ENCODE data around the gene SMG7. TPM values are rescaled to one million over a fixed set of nuclear protein-coding genes. Genes with fewer than 3 reads are reported as not detected.
A peak's percentile ranks its signal among the peaks of the same experiment; 100 is the strongest.

SMG7 gene
- total RNA-seq, 1 donor from 2014 or later: 40.4 TPM

GRCh38 chr1:183466781-183467180, 5.5 kb upstream of the SMG7 start:
- DNase-seq (ENCODE audit: low spot score): no peak

GRCh38 chr1:183467687-183468086, 4.6 kb upstream of the SMG7 start:
- no peak for DNase-seq (ENCODE audit: low spot score)

- DNase-seq (ENCODE audit: low spot score): peak; percentile 95
Measured at GRCh38 chr1:183470147-183470960, 1.9 kb upstream of the SMG7 start.

- DNase-seq (ENCODE audit: low spot score): peak; percentile 91
Measured at GRCh38 chr1:183470961-183471742, 1.1 kb upstream of the SMG7 start.

- peak; percentile 99 for DNase-seq (ENCODE audit: low spot score)
Measured at GRCh38 chr1:183471743-183472487, 384 bp upstream of the SMG7 start.

GRCh38 chr1:183473217-183473536, 878 bp downstream of the SMG7 start:
- no peak for DNase-seq (ENCODE audit: low spot score)

- DNase-seq (ENCODE audit: low spot score): no peak
Measured at GRCh38 chr1:183476081-183476480, 3.8 kb downstream of the SMG7 start.

- DNase-seq (ENCODE audit: low spot score): no peak
Measured at GRCh38 chr1:183477986-183478781, 5.9 kb downstream of the SMG7 start.

- DNase-seq (ENCODE audit: low spot score): no peak
Measured at GRCh38 chr1:183480971-183481441, 8.7 kb downstream of the SMG7 start.

GRCh38 chr1:183483224-183483623, 10.9 kb downstream of the SMG7 start:
- DNase-seq (ENCODE audit: low spot score): no peak

GRCh38 chr1:183484254-183484653, 12.0 kb downstream of the SMG7 start:
- DNase-seq (ENCODE audit: low spot score): no peak

- no peak for DNase-seq (ENCODE audit: low spot score)
Measured at GRCh38 chr1:183484851-183485250, 12.6 kb downstream of the SMG7 start.

GRCh38 chr1:183487674-183488442, 15.6 kb downstream of the SMG7 start:
- DNase-seq (ENCODE audit: low spot score): no peak

GRCh38 chr1:183490932-183491331, 18.6 kb downstream of the SMG7 start:
- no peak for DNase-seq (ENCODE audit: low spot score)

- DNase-seq (ENCODE audit: low spot score): no peak
Measured at GRCh38 chr1:183493540-183494245, 21.4 kb downstream of the SMG7 start.

- DNase-seq (ENCODE audit: low spot score): no peak
Measured at GRCh38 chr1:183495420-183495819, 23.1 kb downstream of the SMG7 start.

GRCh38 chr1:183497218-183497617, 24.9 kb downstream of the SMG7 start:
- no peak for DNase-seq (ENCODE audit: low spot score)

- DNase-seq (ENCODE audit: low spot score): no peak
Measured at GRCh38 chr1:183498342-183498991, 26.2 kb downstream of the SMG7 start.

Data from mesenteric fat pad (tissue), 1 donor.